PC-3 (cell line): ENCODE results near the gene PRKAR1B.

ENCODE experiments used
- EZH2 ChIP-seq: fragments of 300-600 bp; sonication (generic); IDR thresholded peaks from one replicate; pipeline ENCODE4 v1.6.1; 2017; ENCODE audit warnings: antibody characterized with exemption, mild to moderate bottlenecking, low read length; ENCODE audit not compliant: unreplicated experiment
- TF ChIP-seq, protein P1 (sequence below): fragments of 300-600 bp; sonication (generic); conservative IDR thresholded peaks from 2 replicates; pipeline ENCODE4 v1.5.1; 2017; ENCODE audit warnings: antibody characterized with exemption, low read depth, mild to moderate bottlenecking, low read length

DNA sequence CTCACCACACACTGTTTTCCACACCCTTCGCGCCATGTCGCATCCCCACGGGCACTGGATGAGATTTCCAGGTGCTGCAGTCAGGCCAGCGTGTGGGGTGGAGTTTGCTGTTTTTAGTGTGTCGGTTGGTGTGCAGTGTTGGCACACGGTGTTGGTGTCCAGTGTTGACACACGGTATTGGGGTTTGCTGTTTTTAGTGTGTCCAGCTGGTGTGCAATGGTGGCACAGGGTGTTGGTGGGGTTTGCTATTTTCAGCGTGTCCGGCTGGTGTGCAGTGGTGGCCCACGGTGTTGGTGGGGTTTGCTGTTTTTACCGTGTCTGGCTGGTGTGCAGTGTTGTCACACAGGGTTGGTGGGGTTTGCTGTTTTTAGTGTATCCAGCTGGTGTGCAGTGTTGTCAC is 20.1 kb upstream of the PRKAR1B start:
- TF ChIP-seq, protein P1, sequence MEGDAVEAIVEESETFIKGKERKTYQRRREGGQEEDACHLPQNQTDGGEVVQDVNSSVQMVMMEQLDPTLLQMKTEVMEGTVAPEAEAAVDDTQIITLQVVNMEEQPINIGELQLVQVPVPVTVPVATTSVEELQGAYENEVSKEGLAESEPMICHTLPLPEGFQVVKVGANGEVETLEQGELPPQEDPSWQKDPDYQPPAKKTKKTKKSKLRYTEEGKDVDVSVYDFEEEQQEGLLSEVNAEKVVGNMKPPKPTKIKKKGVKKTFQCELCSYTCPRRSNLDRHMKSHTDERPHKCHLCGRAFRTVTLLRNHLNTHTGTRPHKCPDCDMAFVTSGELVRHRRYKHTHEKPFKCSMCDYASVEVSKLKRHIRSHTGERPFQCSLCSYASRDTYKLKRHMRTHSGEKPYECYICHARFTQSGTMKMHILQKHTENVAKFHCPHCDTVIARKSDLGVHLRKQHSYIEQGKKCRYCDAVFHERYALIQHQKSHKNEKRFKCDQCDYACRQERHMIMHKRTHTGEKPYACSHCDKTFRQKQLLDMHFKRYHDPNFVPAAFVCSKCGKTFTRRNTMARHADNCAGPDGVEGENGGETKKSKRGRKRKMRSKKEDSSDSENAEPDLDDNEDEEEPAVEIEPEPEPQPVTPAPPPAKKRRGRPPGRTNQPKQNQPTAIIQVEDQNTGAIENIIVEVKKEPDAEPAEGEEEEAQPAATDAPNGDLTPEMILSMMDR = no peak
- no peak for TF ChIP-seq EZH2
